ENCODE data around the gene DBN1. TPM values are rescaled to one million over a fixed set of nuclear protein-coding genes. Genes with fewer than 3 reads are reported as not detected.

Gene DBN1
- total RNA-seq, 1 experiment from 2014 or later = 127 TPM

- no TSS peak for BruUV-seq (replicated peaks)
- Histone ChIP-seq H3K4me3 (ENCODE audit: low read length) (peak overlapping the region; percentile 76), H3K79me2 (ENCODE audit: low read length) (peaks cover 43% of the 10 kb centered on the region), H3K9me2 (replicated peaks; ENCODE audit: low read length) (no peaks in the 10 kb centered on the region), H3K27me3 (ENCODE audit: low read length) (no peaks in the 10 kb centered on the region), H3K9ac (ENCODE audit: low read length) (peak overlapping the region; percentile 84), H3K4me1 (ENCODE audit: insufficient read depth, low read length) (peaks cover 41% of the 10 kb centered on the region), H3K36me3 (ENCODE audit: low read depth, low read length) (peaks cover 20% of the 10 kb centered on the region), H3K9me3 (ENCODE audit: low read length) (no peaks in the 10 kb centered on the region), H3K27ac (ENCODE audit: low read length) (peak overlapping the region; percentile 93), H2AFZ (ENCODE audit: low read length) (no peak overlapping the region), H3F3A (ENCODE audit: low read length, unreplicated experiment) (peaks cover 4% of the 10 kb centered on the region), H4K20me1 (ENCODE audit: low read length) (peaks cover 8% of the 10 kb centered on the region; the same call in 1 of the 2 replicates), H3K4me2 (ENCODE audit: low read length) (peak overlapping the region; percentile 99)
- ATAC-seq (peak; percentile 17), DNase-seq (peak; percentile 58)
- ChIA-PET POLR2A (ENCODE audit: unreplicated experiment) (no interaction called here), CTCF (interaction anchor here (0.7 to 1.0 kb wide), 4 partner anchors 24 to 92 kb away, joined by 3 to 5 read pairs (median 4); no protein-coding TSS in a partner anchor)
- TF ChIP-seq EZH2phosphoT487 (IDR thresholded peaks at IDR 0.05; ENCODE audit: borderline replicate concordance, low read length) = no peak
- TF ChIP-seq CTCF (conservative IDR thresholded peaks at IDR 0.05; ENCODE audit: low read depth, low read length) = peak; percentile 54
- intact Hi-C loops (cut with micrococcal nuclease) = loop anchor here (2.0 to 5.0 kb wide), 2 partner anchors 93 to 194 kb away; partner anchors contain the start of genes PRELID1 and RAB24
Observed at GRCh38 chr5:177496070-177496726, 22.8 kb upstream of the DBN1 start.

GRCh38 chr5:177495243-177496060 is 22.0 kb upstream of the DBN1 start:
- no peak for TF ChIP-seq EZH2 (IDR thresholded peaks at IDR 0.05; ENCODE audit: low read length, unreplicated experiment)
- TF ChIP-seq EZH2phosphoT487 (IDR thresholded peaks at IDR 0.05; ENCODE audit: borderline replicate concordance, low read length) = no peak
- TF ChIP-seq CTCF (conservative IDR thresholded peaks at IDR 0.05; ENCODE audit: low read depth, low read length) = no peak
- Histone ChIP-seq H3K4me2 (ENCODE audit: low read length) (peak overlapping the region; percentile 99), H3K9me3 (ENCODE audit: low read length) (no peaks in the 10 kb centered on the region), H4K20me1 (ENCODE audit: low read length) (peaks cover 8% of the 10 kb centered on the region; the same call in 1 of the 2 replicates), H3K79me2 (ENCODE audit: low read length) (peaks cover 43% of the 10 kb centered on the region), H3F3A (ENCODE audit: low read length, unreplicated experiment) (peaks cover 4% of the 10 kb centered on the region), H3K4me1 (ENCODE audit: insufficient read depth, low read length) (peaks cover 41% of the 10 kb centered on the region), H3K4me3 (ENCODE audit: low read length) (peak overlapping the region; percentile 76), H3K9ac (ENCODE audit: low read length) (peak overlapping the region; percentile 84), H3K9me2 (replicated peaks; ENCODE audit: low read length) (no peaks in the 10 kb centered on the region), H3K27me3 (ENCODE audit: low read length) (no peaks in the 10 kb centered on the region), H3K36me3 (ENCODE audit: low read depth, low read length) (peaks cover 26% of the 10 kb centered on the region), H3K27ac (ENCODE audit: low read length) (peak overlapping the region; percentile 93), H2AFZ (ENCODE audit: low read length) (no peak overlapping the region)
- TSS peak; percentile 41 for BruUV-seq (replicated peaks)
- DNase-seq (peak; percentile 31), ATAC-seq (no peak)
- POLR2A ChIA-PET (ENCODE audit: unreplicated experiment) = interaction anchor here (0.9 to 1.0 kb wide), 2 partner anchors 51 to 194 kb away, joined by 3 to 4 read pairs; no protein-coding TSS in a partner anchor
- CTCF ChIA-PET = interaction anchor here (0.9 to 1.5 kb wide), 4 partner anchors 38 to 91 kb away, joined by 3 to 5 read pairs (median 4); no protein-coding TSS in a partner anchor
- intact Hi-C loops (cut with micrococcal nuclease) = loop anchor here (2.0 to 5.0 kb wide), 2 partner anchors 93 to 193 kb away; partner anchors contain the start of genes PRELID1 and RAB24

All from PC-3 (cell line).